ENCODE data around the gene CASZ1. TPM values are rescaled to one million over a fixed set of nuclear protein-coding genes. Genes with fewer than 3 reads are reported as not detected.

The CASZ1 gene
- polyA plus RNA-seq, 3 donors, result 14.0 to 14.6 (median 14.1) TPM

DNA sequence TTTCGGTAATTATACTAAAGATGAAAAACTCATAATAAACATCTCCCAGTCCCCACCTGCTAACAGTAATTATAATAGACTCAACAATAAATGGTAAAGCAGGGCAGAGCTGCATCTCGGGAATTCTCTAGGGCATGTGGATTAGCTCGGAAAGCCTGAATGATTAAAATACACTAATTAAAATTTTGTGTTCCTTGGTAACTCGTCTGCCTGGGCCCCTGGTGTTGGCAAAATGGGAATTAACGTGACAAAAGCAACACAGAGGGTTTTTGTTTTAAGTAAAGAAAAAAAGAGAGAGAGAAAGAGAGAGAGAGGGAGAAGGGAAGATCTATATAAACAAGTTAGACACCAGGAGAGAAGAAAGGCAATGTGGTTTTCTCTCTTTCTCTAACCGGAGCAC is 62.1 kb downstream of the CASZ1 start:
- DNase-seq (ENCODE audit: low read depth in 3 of 3, low spot score in 2 of 3), result no peak

GRCh38 chr1:10733474-10734366 is 62.7 kb downstream of the CASZ1 start:
- no peak for DNase-seq (ENCODE audit: low read depth in 3 of 3, low spot score in 2 of 3)

- DNase-seq (ENCODE audit: low read depth in 3 of 3, low spot score in 2 of 3), result no peak
Measured at GRCh38 chr1:10730985-10731384, 65.5 kb downstream of the CASZ1 start.

GRCh38 chr1:10728595-10729410 is 67.6 kb downstream of the CASZ1 start:
- no peak for DNase-seq (ENCODE audit: low read depth in 3 of 3, low spot score in 2 of 3)

DNA sequence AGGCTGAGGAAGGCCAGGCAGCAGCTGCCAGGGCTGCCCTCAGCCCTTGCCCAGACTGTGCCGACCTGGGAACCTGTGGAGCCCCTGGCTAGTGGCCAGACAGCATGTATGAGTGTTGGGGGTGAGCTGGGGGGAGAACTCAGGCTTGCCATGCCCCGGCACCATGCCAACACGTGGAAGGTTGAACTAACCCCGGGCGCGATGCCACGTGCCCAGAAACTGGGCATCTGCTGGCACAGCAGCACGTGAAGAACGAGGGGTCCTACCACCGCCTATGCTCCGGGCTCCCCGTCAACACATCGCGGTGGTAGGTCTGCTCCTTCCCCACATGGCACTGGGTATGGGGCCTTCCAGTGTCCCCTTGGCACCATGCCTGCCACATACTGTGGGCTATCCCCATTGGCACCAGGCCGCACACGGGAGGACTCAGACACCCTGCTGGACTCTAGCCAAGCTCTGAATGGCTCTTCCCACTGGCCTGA is 68.7 kb downstream of the CASZ1 start:
- DNase-seq (ENCODE audit: low read depth in 3 of 3, low spot score in 2 of 3), result no peak

GRCh38 chr1:10726355-10726754 is 70.1 kb downstream of the CASZ1 start:
- DNase-seq (ENCODE audit: low read depth in 3 of 3, low spot score in 2 of 3), result no peak

GRCh38 chr1:10724948-10725847 is 71.2 kb downstream of the CASZ1 start:
- DNase-seq (ENCODE audit: low read depth in 3 of 3, low spot score in 2 of 3), result no peak

GRCh38 chr1:10724511-10724910 is 71.9 kb downstream of the CASZ1 start:
- DNase-seq (ENCODE audit: low read depth in 3 of 3, low spot score in 2 of 3), result no peak

- DNase-seq (ENCODE audit: low read depth in 3 of 3, low spot score in 2 of 3), result no peak
Measured at GRCh38 chr1:10724052-10724494, 72.4 kb downstream of the CASZ1 start.

DNA sequence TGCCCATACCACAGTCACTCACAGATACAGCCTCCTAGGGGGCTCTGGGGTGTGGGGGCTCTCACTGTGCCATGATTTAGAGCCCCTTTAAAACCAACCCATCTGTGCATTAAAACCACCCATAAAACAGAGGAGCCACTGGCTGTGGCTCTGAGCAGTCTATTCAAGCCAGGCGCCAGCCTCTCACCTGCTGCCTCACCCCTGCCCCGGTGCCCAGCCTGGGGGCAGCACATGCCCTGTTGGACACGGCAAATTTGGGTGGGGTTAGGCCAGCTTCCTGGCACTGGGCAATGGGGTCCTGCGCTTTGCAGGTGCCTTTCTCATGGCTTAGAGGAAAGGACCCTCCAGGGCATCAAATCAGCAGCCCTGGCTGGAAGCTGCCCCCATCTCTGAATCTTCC is 73.1 kb downstream of the CASZ1 start:
- DNase-seq (ENCODE audit: low read depth in 3 of 3, low spot score in 2 of 3), result no peak

DNA sequence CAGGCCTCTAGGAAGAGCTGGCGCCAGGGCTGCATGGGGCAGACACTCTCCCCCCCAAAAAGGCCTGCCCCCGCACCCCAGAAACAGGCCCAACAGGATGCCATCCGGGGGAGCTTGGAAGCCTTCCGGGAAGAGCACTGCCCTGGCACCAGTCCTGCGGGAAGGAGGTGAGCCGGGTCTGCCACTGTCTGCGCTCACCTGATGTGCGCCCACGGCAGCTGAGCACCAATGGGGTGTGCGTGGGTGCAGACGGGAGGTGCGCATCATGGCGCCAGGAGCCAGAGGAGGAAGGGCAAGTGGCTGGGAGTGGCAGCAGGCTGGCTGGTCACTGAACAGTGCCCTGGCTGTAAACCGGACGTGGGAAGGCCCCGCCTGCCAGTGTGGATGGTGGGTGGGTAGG is 73.6 kb downstream of the CASZ1 start:
- DNase-seq (ENCODE audit: low read depth in 3 of 3, low spot score in 2 of 3), result no peak

DNA sequence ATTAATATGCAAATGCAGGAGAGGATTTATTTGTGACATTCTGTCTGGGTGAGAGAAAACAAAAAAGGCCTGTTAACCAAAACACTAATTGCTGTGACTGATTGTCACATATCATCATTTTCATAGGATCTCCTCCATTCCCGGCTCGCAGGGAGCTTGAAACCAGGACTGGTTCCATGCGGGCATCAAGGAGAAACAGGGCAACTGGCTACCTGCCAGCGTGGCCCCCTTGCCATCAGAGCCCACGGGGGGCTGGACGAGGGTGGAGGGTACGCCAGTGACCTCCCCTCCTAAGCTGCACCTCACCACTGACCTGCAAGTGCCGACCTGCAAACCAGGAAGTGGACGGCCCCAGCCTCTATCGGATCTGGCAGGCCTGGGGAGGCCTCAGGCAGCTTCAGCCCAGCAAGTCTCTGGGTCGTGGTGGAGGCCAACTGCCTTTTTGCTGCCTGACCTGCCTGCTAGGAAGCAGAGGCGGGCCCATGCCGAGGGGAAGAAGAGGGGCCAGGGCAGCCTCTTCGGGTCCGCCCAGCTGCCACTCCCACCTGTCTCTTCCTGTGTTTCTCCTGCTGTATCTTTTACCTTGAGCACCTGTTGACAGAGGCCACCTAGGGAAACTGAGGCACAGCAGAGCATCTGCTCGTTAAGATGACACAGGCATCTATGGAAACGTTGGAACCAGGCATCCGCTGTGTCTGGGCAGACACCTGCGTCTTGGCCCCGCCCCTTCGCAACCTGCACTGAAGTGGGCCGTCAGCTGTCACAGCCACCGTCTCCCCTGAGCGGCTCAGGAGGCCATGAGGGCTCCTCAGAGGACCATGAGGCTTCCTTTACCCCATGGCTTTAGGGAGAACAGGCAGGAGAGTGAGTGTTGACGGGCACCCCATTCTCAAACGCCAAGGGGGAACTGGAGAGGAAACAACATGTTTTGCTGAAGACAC is 74.8 kb downstream of the CASZ1 start:
- no peak for DNase-seq (ENCODE audit: low read depth in 3 of 3, low spot score in 2 of 3)

GRCh38 chr1:10720635-10721034 is 75.8 kb downstream of the CASZ1 start:
- no peak for DNase-seq (ENCODE audit: low read depth in 3 of 3, low spot score in 2 of 3)

DNA sequence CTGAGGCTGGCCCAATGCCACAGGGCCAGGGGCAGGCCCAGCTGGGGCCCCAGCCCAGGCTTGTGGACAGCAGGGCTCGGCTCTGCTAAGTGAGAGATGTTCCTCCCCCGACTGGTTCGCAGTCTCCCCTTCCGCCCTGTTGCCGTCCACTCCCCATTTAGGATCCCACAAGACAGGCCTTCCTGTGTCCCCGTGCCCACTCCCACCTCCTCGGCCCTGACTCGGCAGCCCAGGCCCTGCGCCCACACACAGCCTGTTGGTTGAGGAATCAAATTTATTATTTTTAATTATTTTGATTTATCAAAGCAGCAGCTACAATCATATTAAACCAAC is 78.4 kb downstream of the CASZ1 start:
- no peak for DNase-seq (ENCODE audit: low read depth in 3 of 3, low spot score in 2 of 3)

DNA sequence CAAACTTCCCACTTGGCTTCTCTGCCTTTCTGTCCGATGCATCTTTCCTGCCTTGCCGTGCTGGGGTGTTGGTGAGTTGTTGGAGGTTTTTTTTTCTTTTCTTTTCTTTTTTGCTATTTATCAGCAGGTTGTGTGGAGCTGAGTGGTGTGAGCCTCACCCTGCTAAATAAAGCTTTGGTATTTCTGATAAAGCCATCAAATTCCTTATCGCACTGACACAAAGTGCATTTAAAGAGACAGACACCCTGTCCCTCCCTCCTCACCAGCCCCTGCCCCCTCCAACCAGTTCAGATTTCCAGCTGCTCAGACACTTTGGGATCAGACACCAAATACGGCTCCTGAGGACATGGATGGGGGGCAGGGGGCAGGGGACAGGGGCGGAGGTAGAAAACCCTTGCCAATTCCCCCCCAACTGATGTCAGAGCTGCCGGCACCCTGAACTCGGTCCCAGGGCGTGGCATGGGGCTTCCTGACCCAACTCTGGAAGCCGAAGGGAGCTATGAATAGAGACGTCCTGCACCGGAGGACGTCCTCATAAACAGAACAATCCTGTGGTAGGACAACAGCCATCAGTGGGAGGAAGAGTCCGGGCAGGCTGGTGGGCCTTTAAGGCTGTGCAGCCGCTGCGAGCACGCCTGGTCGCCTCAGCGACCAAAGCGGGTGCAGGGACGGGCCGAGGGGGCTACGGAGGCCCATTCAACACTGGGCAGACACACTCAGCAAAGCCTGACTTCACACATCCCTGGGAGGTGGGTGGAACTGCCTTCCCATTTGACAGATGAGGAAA is 79.0 kb downstream of the CASZ1 start:
- DNase-seq (ENCODE audit: low read depth in 3 of 3, low spot score in 2 of 3), result no peak

GRCh38 chr1:10716840-10717239 is 79.6 kb downstream of the CASZ1 start:
- DNase-seq (ENCODE audit: low read depth in 3 of 3, low spot score in 2 of 3), result no peak

DNA sequence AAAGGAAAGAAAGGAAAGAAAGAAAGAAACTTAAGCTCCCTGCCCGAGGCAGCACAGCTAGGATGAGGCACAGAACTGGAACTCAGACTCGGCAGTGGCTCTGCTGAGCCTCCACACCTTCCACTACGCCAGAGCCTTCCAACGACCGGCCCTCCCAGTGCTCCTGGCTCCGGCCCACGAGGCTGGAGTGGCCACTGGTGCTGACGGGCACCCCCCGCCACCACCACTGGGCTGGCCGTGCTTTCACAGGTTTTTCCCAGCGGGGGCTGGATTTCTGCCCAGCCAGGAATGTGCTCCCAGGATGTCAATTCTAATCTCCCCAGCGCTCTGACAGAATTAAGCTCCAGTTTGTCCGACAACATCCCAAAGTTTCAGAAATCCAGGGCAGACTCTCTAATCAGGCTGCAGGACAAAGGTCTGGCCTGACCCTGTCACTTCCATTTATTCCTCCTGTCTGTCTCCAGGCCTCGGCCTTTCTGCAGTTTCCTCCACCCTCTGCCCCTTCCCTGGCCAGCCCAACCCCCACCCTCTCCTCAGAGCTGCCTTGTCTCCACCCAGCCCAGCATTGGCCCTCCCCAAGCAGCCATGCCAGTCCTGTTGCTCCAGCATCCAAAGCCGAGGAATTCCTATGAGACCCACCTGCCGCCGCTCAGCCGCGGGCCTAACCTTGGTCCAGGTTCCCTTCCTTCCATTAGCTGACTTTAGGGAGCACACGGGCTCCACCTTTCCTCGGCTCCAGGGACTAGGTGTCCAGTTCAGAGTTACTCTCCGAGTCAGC is 81.9 kb downstream of the CASZ1 start:
- DNase-seq (ENCODE audit: low read depth in 3 of 3, low spot score in 2 of 3), result no peak

DNA sequence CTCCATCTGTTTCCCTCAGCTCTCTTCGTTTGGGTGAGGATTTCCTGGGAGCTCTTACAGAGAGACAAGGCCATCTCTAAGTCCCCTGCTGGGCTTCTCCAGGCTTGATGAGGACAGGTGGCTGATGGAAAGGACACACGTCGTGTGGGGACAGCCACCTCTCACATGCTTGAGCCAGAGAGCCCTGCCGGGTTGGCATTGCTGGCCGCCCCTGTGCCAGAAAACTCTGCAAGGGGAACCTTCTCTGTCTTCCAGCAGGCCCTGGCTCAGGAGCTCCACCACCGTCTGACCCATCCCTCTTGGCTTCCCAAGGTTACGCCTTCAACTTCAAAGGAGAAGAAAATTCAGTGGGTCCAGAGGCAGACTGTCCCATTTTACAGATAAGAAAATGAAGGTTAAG is 82.8 kb downstream of the CASZ1 start:
- DNase-seq (ENCODE audit: low read depth in 3 of 3, low spot score in 2 of 3), result no peak
